IMR-90 (cell line): ENCODE measurements around the gene OSTF1.

Experiments
- POLR2A ChIP-seq: IDR thresholded peaks from 2 replicates; pipeline ENCODE4 v1.6.1; 2012; ENCODE audit warnings: mild to moderate bottlenecking, low read depth, low read length
- USF2 ChIP-seq: fragments of 150-350 bp; IDR thresholded peaks from 2 replicates; pipeline ENCODE4 v1.6.1; 2017; ENCODE audit warnings: mild to moderate bottlenecking, antibody characterized with exemption, low read length, low read depth
- TF ChIP-seq, protein P1 (sequence below): conservative IDR thresholded peaks from 2 replicates; pipeline ENCODE4 v1.5.1; 2012; ENCODE audit warnings: mild to moderate bottlenecking, low read depth, low read length, improper control_type of control experiment

DNA sequence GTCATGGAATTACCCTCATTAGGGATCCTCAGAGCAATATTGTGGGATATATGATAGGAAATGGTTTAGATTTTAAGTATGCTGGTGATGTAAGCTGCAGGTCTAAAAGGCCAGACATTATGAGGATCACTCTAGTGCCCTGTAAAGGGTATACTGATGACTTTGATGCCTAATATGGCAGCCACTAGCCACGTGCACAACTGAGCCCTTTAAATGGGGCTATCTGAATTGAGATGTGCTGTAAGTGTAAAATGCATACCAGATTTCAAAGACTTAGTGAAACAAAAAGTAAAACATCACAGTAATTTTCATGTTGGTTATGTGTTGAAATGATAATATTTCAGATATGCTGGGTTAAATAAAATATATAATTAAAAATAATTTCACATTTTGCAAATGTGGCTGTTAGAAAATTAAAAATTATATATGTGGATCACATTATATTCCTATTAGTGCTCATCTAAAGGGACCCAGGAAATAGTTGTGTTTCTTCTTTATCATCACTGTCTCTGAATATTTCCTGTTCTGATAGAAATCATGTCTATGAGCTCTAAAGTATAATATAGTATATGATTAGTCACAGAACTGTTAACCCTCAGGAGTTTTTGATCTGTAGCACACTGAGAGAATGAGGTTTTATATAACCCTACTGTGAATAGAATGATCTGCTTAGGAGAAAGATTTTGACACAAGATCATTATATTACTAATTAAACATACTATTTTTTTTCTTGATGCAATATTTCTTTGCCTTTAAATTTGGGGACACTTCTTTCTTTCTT is 50.1 kb downstream of the OSTF1 start:
- TF ChIP-seq POLR2A (no peak), USF2 (no peak)
- TF ChIP-seq, protein P1, sequence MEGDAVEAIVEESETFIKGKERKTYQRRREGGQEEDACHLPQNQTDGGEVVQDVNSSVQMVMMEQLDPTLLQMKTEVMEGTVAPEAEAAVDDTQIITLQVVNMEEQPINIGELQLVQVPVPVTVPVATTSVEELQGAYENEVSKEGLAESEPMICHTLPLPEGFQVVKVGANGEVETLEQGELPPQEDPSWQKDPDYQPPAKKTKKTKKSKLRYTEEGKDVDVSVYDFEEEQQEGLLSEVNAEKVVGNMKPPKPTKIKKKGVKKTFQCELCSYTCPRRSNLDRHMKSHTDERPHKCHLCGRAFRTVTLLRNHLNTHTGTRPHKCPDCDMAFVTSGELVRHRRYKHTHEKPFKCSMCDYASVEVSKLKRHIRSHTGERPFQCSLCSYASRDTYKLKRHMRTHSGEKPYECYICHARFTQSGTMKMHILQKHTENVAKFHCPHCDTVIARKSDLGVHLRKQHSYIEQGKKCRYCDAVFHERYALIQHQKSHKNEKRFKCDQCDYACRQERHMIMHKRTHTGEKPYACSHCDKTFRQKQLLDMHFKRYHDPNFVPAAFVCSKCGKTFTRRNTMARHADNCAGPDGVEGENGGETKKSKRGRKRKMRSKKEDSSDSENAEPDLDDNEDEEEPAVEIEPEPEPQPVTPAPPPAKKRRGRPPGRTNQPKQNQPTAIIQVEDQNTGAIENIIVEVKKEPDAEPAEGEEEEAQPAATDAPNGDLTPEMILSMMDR, result no peak
